ENCODE results near the gene IFIT1B. TPM values are rescaled to one million over a fixed set of nuclear protein-coding genes. Genes with fewer than 3 reads are reported as not detected.

Gene IFIT1B
- total RNA-seq, 1 experiment from 2014 or later = not detected

DNA sequence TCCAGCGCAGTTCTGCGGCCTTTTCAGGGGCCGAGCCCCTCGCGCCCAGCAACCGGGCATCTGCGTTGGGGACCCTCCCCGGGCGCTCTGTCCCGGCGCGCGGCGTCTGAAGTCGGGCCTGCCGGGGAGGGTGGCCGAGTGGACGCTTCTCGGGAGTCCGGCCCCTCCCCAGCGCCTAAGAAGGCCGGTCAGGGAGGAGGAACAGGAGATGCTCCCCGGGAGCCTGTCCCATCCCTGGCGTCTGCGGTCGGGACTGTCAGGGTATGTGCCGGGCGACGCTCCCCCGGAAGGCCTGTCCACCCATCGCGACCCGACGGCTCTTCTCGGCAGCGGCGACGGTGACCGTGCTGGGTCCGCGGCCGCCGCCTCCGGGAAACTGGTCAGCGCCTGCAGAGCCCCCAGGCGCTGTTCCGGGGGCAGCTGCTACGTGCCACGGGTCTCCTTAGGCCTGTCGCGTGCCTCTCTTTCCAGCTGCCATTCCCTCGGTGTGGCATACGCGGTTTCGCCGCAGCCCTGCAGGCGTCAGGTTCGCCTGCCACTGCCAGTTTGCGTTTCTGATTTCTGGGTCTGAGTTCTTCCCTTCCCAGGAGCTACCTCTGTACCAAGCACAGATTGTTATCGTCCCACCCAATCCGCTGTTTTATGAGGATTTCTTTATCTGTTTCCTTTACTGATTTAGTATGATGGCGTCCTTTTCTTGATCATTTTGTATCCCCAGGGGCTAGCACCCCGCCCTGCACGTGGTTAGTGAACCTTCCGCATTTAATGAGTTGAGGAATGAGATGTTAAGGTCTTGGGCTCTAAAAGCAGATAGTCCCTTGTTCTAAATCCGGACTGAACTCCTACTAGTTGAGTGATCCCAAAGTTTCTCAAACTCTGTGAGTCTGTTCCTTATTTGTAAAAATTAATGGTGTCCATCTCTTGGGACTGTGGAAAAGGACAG lies 37.3 kb downstream of the IFIT1B start (continued):
- TF ChIP-seq GABPB1 (CRISPR knock-in tag; IDR thresholded peaks at IDR 0.05) (peak; percentile 50; the same call in 1 of the 2 replicates), NR1H2 (CRISPR knock-in tag; IDR thresholded peaks at IDR 0.05) (no peak), NFYB (CRISPR knock-in tag; conservative IDR thresholded peaks at IDR 0.05; ENCODE audit: low read depth) (no peak), MYBL2 (CRISPR knock-in tag; IDR thresholded peaks at IDR 0.05) (no peak), SOX15 (CRISPR knock-in tag; IDR thresholded peaks at IDR 0.05) (no peak), HMGXB4 (CRISPR knock-in tag; IDR thresholded peaks at IDR 0.05) (peak; percentile 81), JAZF1 (CRISPR knock-in tag; IDR thresholded peaks at IDR 0.05) (no peak), ELF4 (CRISPR knock-in tag; IDR thresholded peaks at IDR 0.05; ENCODE audit: low read depth) (no peak), ESRRA (CRISPR knock-in tag; IDR thresholded peaks at IDR 0.05; ENCODE audit: borderline replicate concordance) (no peak), CREM (CRISPR knock-in tag; IDR thresholded peaks at IDR 0.05) (0 out of 2 replicates have a peak, but pooled peaks have one; percentile 16), ZNF416 (CRISPR knock-in tag; IDR thresholded peaks at IDR 0.05) (no peak), ZNF121 (CRISPR knock-in tag; IDR thresholded peaks at IDR 0.05) (no peak), FOXP4 (CRISPR knock-in tag; IDR thresholded peaks at IDR 0.05) (no peak), ZNF138 (CRISPR knock-in tag; conservative IDR thresholded peaks at IDR 0.05) (no peak), IRF2 (CRISPR knock-in tag; IDR thresholded peaks at IDR 0.05; ENCODE audit: borderline replicate concordance, low read depth) (no peak), NFATC4 (CRISPR knock-in tag; IDR thresholded peaks at IDR 0.05) (no peak), CBFB (CRISPR knock-in tag; IDR thresholded peaks at IDR 0.05; ENCODE audit: low read depth) (0 out of 2 replicates have a peak, but pooled peaks have one; percentile 37), TP53 (CRISPR knock-in tag; IDR thresholded peaks at IDR 0.05) (peak; percentile 75; the same call in 1 of the 2 replicates)

DNA sequence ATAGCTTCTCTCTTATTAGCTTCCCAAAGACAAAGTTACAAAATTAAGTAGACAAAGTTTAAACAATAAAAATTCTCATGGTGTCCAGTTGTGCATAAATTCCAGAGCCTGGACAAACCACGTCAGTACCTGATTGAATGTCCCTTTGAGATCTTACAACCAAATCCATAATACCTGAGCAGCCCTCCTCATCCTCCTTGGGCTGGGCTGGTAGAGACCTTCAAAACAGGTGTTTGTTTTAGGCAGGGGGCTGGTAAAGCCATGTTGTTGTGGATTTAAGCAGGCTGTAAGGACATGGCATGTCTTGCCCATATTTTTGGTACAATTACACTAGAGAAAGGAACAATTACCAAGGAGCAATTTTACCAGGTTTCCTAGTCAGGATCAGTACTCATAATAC lies 38.6 kb downstream of the IFIT1B start:
- no peak overlapping the region for H3K27ac Mint-ChIP-seq
- H3K27me3 Mint-ChIP-seq (ENCODE audit: low read depth) = peaks cover 27% of the 10 kb centered on the region
- peaks cover 13% of the 10 kb centered on the region for H3K9me3 Mint-ChIP-seq
- H3K36me3 Mint-ChIP-seq = peaks cover 11% of the 10 kb centered on the region
- no peak for DNase-seq (ENCODE audit: low spot score)
- H3K4me1 Mint-ChIP-seq = peaks cover 25% of the 10 kb centered on the region
- H3K4me3 Mint-ChIP-seq = no peak overlapping the region
- no peak for ATAC-seq
- POLR2A ChIA-PET = no interaction called here
- CTCF ChIA-PET = interaction anchor here (1.0 kb wide), 1 partner anchor 24 kb away, joined by 6 read pairs; the partner anchor contains the start of gene IFIT1
- TF ChIP-seq USF1 (CRISPR knock-in tag; IDR thresholded peaks at IDR 0.05) = no peak
- no peak for TF ChIP-seq FOXK1 (CRISPR knock-in tag; IDR thresholded peaks at IDR 0.05)
- TF ChIP-seq CREM (CRISPR knock-in tag; IDR thresholded peaks at IDR 0.05) = no peak
- TF ChIP-seq CTCF (IDR thresholded peaks at IDR 0.05) = no peak
- TF ChIP-seq HMGXB4 (CRISPR knock-in tag; IDR thresholded peaks at IDR 0.05) = no peak
- TF ChIP-seq, protein P1, sequence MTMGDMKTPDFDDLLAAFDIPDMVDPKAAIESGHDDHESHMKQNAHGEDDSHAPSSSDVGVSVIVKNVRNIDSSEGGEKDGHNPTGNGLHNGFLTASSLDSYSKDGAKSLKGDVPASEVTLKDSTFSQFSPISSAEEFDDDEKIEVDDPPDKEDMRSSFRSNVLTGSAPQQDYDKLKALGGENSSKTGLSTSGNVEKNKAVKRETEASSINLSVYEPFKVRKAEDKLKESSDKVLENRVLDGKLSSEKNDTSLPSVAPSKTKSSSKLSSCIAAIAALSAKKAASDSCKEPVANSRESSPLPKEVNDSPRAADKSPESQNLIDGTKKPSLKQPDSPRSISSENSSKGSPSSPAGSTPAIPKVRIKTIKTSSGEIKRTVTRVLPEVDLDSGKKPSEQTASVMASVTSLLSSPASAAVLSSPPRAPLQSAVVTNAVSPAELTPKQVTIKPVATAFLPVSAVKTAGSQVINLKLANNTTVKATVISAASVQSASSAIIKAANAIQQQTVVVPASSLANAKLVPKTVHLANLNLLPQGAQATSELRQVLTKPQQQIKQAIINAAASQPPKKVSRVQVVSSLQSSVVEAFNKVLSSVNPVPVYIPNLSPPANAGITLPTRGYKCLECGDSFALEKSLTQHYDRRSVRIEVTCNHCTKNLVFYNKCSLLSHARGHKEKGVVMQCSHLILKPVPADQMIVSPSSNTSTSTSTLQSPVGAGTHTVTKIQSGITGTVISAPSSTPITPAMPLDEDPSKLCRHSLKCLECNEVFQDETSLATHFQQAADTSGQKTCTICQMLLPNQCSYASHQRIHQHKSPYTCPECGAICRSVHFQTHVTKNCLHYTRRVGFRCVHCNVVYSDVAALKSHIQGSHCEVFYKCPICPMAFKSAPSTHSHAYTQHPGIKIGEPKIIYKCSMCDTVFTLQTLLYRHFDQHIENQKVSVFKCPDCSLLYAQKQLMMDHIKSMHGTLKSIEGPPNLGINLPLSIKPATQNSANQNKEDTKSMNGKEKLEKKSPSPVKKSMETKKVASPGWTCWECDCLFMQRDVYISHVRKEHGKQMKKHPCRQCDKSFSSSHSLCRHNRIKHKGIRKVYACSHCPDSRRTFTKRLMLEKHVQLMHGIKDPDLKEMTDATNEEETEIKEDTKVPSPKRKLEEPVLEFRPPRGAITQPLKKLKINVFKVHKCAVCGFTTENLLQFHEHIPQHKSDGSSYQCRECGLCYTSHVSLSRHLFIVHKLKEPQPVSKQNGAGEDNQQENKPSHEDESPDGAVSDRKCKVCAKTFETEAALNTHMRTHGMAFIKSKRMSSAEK (CRISPR knock-in tag; IDR thresholded peaks at IDR 0.05; ENCODE audit: borderline replicate concordance) = no peak

Data from WTC11 (cell line).